ENCODE results near the gene WDR45. TPM values are rescaled to one million over a fixed set of nuclear protein-coding genes. Genes with fewer than 3 reads are reported as not detected.
A peak's percentile ranks its signal among the peaks of the same experiment; 100 is the strongest.

The WDR45 gene
- total and polyA plus RNA-seq, 2 of the 13 experiments (the other 11 are each of a cell fraction or from before 2014, with no cell fraction given): 16.4 to 65.5 TPM

GRCh38 chrX:49100704-49101628 is 21.3 kb upstream of the WDR45 start (continued):
- TF ChIP-seq TERF1 (CRISPR knock-in tag; IDR thresholded peaks at IDR 0.05): no peak
- TF ChIP-seq MAF1 (CRISPR knock-in tag; IDR thresholded peaks at IDR 0.05; ENCODE audit: borderline replicate concordance): no peak
- no peak for TF ChIP-seq CENPT (CRISPR knock-in tag; IDR thresholded peaks at IDR 0.05; ENCODE audit: low read depth)
- TF ChIP-seq, protein P1, sequence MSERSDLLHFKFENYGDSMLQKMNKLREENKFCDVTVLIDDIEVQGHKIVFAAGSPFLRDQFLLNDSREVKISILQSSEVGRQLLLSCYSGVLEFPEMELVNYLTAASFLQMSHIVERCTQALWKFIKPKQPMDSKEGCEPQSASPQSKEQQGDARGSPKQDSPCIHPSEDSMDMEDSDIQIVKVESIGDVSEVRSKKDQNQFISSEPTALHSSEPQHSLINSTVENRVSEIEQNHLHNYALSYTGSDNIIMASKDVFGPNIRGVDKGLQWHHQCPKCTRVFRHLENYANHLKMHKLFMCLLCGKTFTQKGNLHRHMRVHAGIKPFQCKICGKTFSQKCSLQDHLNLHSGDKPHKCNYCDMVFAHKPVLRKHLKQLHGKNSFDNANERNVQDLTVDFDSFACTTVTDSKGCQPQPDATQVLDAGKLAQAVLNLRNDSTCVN (CRISPR knock-in tag; IDR thresholded peaks at IDR 0.05; ENCODE audit: borderline replicate concordance): no peak
- TF ChIP-seq PRPF4 (IDR thresholded peaks at IDR 0.05; ENCODE audit: low read depth, low read length, poor library complexity, severe bottlenecking): no peak
- TF ChIP-seq ZNF773 (CRISPR knock-in tag; IDR thresholded peaks at IDR 0.05; ENCODE audit: borderline replicate concordance): no peak
- TF ChIP-seq PHF21A (CRISPR knock-in tag; IDR thresholded peaks at IDR 0.05): peak; percentile 76
- TF ChIP-seq ZBTB38 (CRISPR knock-in tag; IDR thresholded peaks at IDR 0.05): no peak
- TF ChIP-seq BHLHE40 (IDR thresholded peaks at IDR 0.05; ENCODE audit: low read length): no peak
- TF ChIP-seq ZNF138 (CRISPR knock-in tag; IDR thresholded peaks at IDR 0.05; ENCODE audit: low read depth): no peak
- TF ChIP-seq NCOA2 (CRISPR knock-in tag; IDR thresholded peaks at IDR 0.05): peak; percentile 8; the same call in 1 of the 2 replicates
- no peak for TF ChIP-seq MEF2D (CRISPR knock-in tag; IDR thresholded peaks at IDR 0.05)
- no peak for TF ChIP-seq ZNF121 (CRISPR knock-in tag; IDR thresholded peaks at IDR 0.05)
- TF ChIP-seq NR2F1 (CRISPR knock-in tag; IDR thresholded peaks at IDR 0.05): no peak
- no peak for TF ChIP-seq ZNF557 (CRISPR knock-in tag; IDR thresholded peaks at IDR 0.05)
- TF ChIP-seq, protein P2, sequence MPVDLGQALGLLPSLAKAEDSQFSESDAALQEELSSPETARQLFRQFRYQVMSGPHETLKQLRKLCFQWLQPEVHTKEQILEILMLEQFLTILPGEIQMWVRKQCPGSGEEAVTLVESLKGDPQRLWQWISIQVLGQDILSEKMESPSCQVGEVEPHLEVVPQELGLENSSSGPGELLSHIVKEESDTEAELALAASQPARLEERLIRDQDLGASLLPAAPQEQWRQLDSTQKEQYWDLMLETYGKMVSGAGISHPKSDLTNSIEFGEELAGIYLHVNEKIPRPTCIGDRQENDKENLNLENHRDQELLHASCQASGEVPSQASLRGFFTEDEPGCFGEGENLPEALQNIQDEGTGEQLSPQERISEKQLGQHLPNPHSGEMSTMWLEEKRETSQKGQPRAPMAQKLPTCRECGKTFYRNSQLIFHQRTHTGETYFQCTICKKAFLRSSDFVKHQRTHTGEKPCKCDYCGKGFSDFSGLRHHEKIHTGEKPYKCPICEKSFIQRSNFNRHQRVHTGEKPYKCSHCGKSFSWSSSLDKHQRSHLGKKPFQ (CRISPR knock-in tag; IDR thresholded peaks at IDR 0.05; ENCODE audit: insufficient replicate concordance): no peak
- TF ChIP-seq, protein P3, sequence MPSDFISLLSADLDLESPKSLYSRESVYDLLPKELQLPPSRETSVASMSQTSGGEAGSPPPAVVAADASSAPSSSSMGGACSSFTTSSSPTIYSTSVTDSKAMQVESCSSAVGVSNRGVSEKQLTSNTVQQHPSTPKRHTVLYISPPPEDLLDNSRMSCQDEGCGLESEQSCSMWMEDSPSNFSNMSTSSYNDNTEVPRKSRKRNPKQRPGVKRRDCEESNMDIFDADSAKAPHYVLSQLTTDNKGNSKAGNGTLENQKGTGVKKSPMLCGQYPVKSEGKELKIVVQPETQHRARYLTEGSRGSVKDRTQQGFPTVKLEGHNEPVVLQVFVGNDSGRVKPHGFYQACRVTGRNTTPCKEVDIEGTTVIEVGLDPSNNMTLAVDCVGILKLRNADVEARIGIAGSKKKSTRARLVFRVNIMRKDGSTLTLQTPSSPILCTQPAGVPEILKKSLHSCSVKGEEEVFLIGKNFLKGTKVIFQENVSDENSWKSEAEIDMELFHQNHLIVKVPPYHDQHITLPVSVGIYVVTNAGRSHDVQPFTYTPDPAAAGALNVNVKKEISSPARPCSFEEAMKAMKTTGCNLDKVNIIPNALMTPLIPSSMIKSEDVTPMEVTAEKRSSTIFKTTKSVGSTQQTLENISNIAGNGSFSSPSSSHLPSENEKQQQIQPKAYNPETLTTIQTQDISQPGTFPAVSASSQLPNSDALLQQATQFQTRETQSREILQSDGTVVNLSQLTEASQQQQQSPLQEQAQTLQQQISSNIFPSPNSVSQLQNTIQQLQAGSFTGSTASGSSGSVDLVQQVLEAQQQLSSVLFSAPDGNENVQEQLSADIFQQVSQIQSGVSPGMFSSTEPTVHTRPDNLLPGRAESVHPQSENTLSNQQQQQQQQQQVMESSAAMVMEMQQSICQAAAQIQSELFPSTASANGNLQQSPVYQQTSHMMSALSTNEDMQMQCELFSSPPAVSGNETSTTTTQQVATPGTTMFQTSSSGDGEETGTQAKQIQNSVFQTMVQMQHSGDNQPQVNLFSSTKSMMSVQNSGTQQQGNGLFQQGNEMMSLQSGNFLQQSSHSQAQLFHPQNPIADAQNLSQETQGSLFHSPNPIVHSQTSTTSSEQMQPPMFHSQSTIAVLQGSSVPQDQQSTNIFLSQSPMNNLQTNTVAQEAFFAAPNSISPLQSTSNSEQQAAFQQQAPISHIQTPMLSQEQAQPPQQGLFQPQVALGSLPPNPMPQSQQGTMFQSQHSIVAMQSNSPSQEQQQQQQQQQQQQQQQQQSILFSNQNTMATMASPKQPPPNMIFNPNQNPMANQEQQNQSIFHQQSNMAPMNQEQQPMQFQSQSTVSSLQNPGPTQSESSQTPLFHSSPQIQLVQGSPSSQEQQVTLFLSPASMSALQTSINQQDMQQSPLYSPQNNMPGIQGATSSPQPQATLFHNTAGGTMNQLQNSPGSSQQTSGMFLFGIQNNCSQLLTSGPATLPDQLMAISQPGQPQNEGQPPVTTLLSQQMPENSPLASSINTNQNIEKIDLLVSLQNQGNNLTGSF (CRISPR knock-in tag; IDR thresholded peaks at IDR 0.05): no peak
- no peak for TF ChIP-seq TIGD3 (CRISPR knock-in tag; IDR thresholded peaks at IDR 0.05; ENCODE audit: borderline replicate concordance)
